HG03039 (cell line): ENCODE data around the gene HDAC9.

ENCODE experiments used
- ATAC-seq: cut with Tn5 transposase; IDR thresholded peaks from one replicate; pipeline ENCODE4 v1.9.1; 2021; ENCODE audit warnings: mild to moderate bottlenecking, moderate library complexity; ENCODE audit not compliant: unreplicated experiment

HDAC9 gene

GRCh38 chr7:18494406-18494805 lies 1.1 kb upstream of the HDAC9 start:
- ATAC-seq = no peak

- peak; percentile 48 for ATAC-seq
Measured at GRCh38 chr7:18494821-18495408, 634 bp upstream of the HDAC9 start.

GRCh38 chr7:18496341-18496700 lies 772 bp downstream of the HDAC9 start:
- no peak for ATAC-seq

- no peak for ATAC-seq
Measured at GRCh38 chr7:18497082-18497481, 1.5 kb downstream of the HDAC9 start.

GRCh38 chr7:18497800-18498199 lies 2.3 kb downstream of the HDAC9 start:
- no peak for ATAC-seq

- ATAC-seq = no peak
Measured at GRCh38 chr7:18498341-18498740, 2.8 kb downstream of the HDAC9 start.

- no peak for ATAC-seq
Measured at GRCh38 chr7:18499407-18500177, 4.0 kb downstream of the HDAC9 start.

- no peak for ATAC-seq
Measured at GRCh38 chr7:18503126-18503866, 7.7 kb downstream of the HDAC9 start.

- ATAC-seq = no peak
Measured at GRCh38 chr7:18504965-18505364, 9.4 kb downstream of the HDAC9 start.

- ATAC-seq = peak; percentile 42
Measured at GRCh38 chr7:18505870-18506460, 10.4 kb downstream of the HDAC9 start.

- peak; percentile 88 for ATAC-seq
Measured at GRCh38 chr7:18508443-18509427, 13.2 kb downstream of the HDAC9 start.

- ATAC-seq = no peak
Measured at GRCh38 chr7:18509481-18509880, 13.9 kb downstream of the HDAC9 start.

- ATAC-seq = no peak
Measured at GRCh38 chr7:18511351-18512140, 16.0 kb downstream of the HDAC9 start.

- ATAC-seq = no peak
Measured at GRCh38 chr7:18513343-18513742, 17.8 kb downstream of the HDAC9 start.

GRCh38 chr7:18515067-18515466 lies 19.5 kb downstream of the HDAC9 start:
- no peak for ATAC-seq

GRCh38 chr7:18517646-18518045 lies 22.1 kb downstream of the HDAC9 start:
- no peak for ATAC-seq

GRCh38 chr7:18518555-18518954 lies 23.0 kb downstream of the HDAC9 start:
- no peak for ATAC-seq

GRCh38 chr7:18520450-18521235 lies 25.1 kb downstream of the HDAC9 start:
- ATAC-seq = peak; percentile 50

- ATAC-seq = no peak
Measured at GRCh38 chr7:18521236-18521589, 25.7 kb downstream of the HDAC9 start.
